HCT116 (cell line): ENCODE measurements around the gene SUPT3H.

ENCODE experiments used
- CTCF ChIP-seq, 3 experiments: fragments of 200-600 bp in 1 of 3; sonication (generic) in 1 of 3; IDR thresholded peaks in 2 of 3; conservative IDR thresholded peaks in 1 of 3; 2 replicates each; pipeline ENCODE4 v1.5.1; 2012 to 2017; ENCODE audit warnings: low read depth in 2 of 3, low read length in 2 of 3, antibody characterized with exemption in 1 of 3, borderline replicate concordance in 1 of 3, control low read depth in 1 of 3, mild to moderate bottlenecking in 1 of 3, mixed read lengths in 1 of 3, mixed run types in 1 of 3, moderate library complexity in 1 of 3; ENCODE audit not compliant: insufficient read depth in 1 of 3
- EGR1 ChIP-seq: IDR thresholded peaks from 2 replicates; pipeline ENCODE4 v1.6.1; 2012; ENCODE audit warnings: low read depth
- ELF1 ChIP-seq: IDR thresholded peaks from 2 replicates; pipeline ENCODE4 v1.6.1; 2012; ENCODE audit warnings: low read depth, borderline replicate concordance
- EZH2 ChIP-seq: fragments of 200-600 bp; sonication (generic); IDR thresholded peaks from 2 replicates; pipeline ENCODE4 v1.6.1; 2017; ENCODE audit warnings: antibody characterized with exemption, mixed run types
- EZH2phosphoT487 ChIP-seq: fragments of 200-600 bp; IDR thresholded peaks from 2 replicates; pipeline ENCODE4 v1.6.1; 2018; ENCODE audit warnings: antibody characterized with exemption, borderline replicate concordance
- JUND ChIP-seq: IDR thresholded peaks from 2 replicates; pipeline ENCODE4 v1.6.1; 2012
- MAX ChIP-seq: IDR thresholded peaks from 2 replicates; pipeline ENCODE4 v1.6.1; 2012
- POLR2A ChIP-seq: IDR thresholded peaks from 2 replicates; pipeline ENCODE4 v1.7.0; 2011; ENCODE audit warnings: borderline replicate concordance; ENCODE audit not compliant: insufficient read depth, insufficient read length; ENCODE audit errors: extremely low read depth
- POLR2AphosphoS5 ChIP-seq: IDR thresholded peaks from 2 replicates; pipeline ENCODE4 v1.6.1; 2011; ENCODE audit warnings: mild to moderate bottlenecking, low read depth, low read length, moderate library complexity
- YY1 ChIP-seq: IDR thresholded peaks from 2 replicates; pipeline ENCODE4 v1.6.1; 2011; ENCODE audit warnings: low read length, low read depth, moderate library complexity, mild to moderate bottlenecking; ENCODE audit not compliant: insufficient replicate concordance; ENCODE audit errors: extremely low read depth
- ZBTB33 ChIP-seq: IDR thresholded peaks from 2 replicates; pipeline ENCODE4 v1.6.1; 2011; ENCODE audit warnings: mild to moderate bottlenecking, low read length, moderate library complexity; ENCODE audit not compliant: insufficient replicate concordance; ENCODE audit errors: extremely low read depth
- ZFX ChIP-seq: fragments of 450-650 bp; IDR thresholded peaks from 2 replicates; pipeline ENCODE4 v1.6.1; 2017

- TF ChIP-seq MAX (no peak), CTCF (IDR thresholded peaks at IDR 0.05 in 2 of 3, conservative IDR thresholded peaks at IDR 0.05 in 1 of 3; ENCODE audit: borderline replicate concordance in 1 of 3, insufficient read depth in 1 of 3, low read depth in 2 of 3, low read length in 2 of 3) (no peak), EGR1 (no peak), YY1 (no peak), POLR2A (no peak), EZH2phosphoT487 (no peak), JUND (no peak), ZFX (no peak), POLR2AphosphoS5 (no peak), ELF1 (no peak), EZH2 (no peak), ZBTB33 (no peak)
These were observed 248.7 kb downstream of the SUPT3H start for GRCh38 chr6:45129051-45129450.
